ENCODE results near the gene OSBPL8.

GRCh38 chr12:76464631-76465166 is 94.9 kb downstream of the OSBPL8 start:
- no peak for TF ChIP-seq CTCF (IDR thresholded peaks at IDR 0.05; ENCODE audit: insufficient read depth, low read length, poor library complexity, severe bottlenecking)
- TF ChIP-seq EZH2phosphoT487 (conservative IDR thresholded peaks at IDR 0.05; ENCODE audit: low read length): no peak
